ENCODE data around the gene CEP128. TPM values are rescaled to one million over a fixed set of nuclear protein-coding genes. Genes with fewer than 3 reads are reported as not detected.

The CEP128 gene
- total RNA-seq, 1 experiment from 2014 or later = 16.7 TPM

DNA sequence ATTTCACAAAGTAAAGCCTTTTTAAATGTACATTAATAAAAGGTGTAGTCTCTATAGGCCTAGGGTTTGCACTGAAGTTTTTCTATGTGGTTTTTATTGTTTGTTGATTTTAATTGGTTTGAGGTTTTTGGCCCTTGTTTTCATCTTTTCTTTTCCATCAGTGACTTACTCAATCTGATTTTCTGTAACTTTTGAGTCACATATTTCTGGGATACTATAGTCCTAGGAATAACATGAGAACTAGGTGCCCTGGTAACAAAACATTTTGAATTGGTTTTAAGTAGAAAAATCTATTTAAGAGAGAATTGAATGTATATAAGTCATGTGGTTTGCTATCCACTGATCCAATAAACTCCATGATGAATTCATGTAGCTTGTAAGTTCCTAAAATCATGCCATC, 311.9 kb downstream of the CEP128 start:
- no peaks in the 10 kb centered on the region for H3K36me3 Mint-ChIP-seq (ENCODE audit: insufficient read depth, unreplicated experiment)
- H3K4me1 Mint-ChIP-seq (ENCODE audit: low read depth, unreplicated experiment) = peaks cover 18% of the 10 kb centered on the region
- POLR2A ChIA-PET = no interaction called here
- no peak for TF ChIP-seq CTCF (IDR thresholded peaks at IDR 0.05; ENCODE audit: insufficient read depth in 1 of 2, low read depth in 1 of 2, low read length in 1 of 2, severe bottlenecking in 1 of 2, unreplicated experiment in 1 of 2)
- no peak overlapping the region for H3K4me3 Mint-ChIP-seq (ENCODE audit: unreplicated experiment)
- Histone ChIP-seq H3K4me1 (peaks cover 16% of the 10 kb centered on the region), H3K27me3 (replicated peaks; ENCODE audit: control insufficient read depth, insufficient read depth, low read length) (no peaks in the 10 kb centered on the region), H3K36me3 (ENCODE audit: control insufficient read depth, insufficient read depth, low read length) (no peaks in the 10 kb centered on the region), H3K9me3 (0 out of 2 replicates have a peak, but pooled peaks cover 2% of the 10 kb centered on the region), H3K4me3 (ENCODE audit: low read depth, low read length) (no peak overlapping the region)
- H3K9me3 Mint-ChIP-seq (ENCODE audit: unreplicated experiment) = peaks cover 11% of the 10 kb centered on the region
- no peak for DNase-seq
- intact Hi-C loops (cut with micrococcal nuclease; ENCODE audit: unreplicated experiment) = no loop called here
- CTCF ChIA-PET = no interaction called here
- no peak overlapping the region for H3K27ac Mint-ChIP-seq (ENCODE audit: unreplicated experiment)
- no TSS peak for BruUV-seq (replicated peaks)
- H3K27me3 Mint-ChIP-seq (ENCODE audit: insufficient read depth, unreplicated experiment) = no peaks in the 10 kb centered on the region

- Histone ChIP-seq H3K36me3 (ENCODE audit: control insufficient read depth, insufficient read depth, low read length) (no peaks in the 10 kb centered on the region), H3K27me3 (replicated peaks; ENCODE audit: control insufficient read depth, insufficient read depth, low read length) (no peaks in the 10 kb centered on the region), H3K4me3 (ENCODE audit: low read depth, low read length) (no peak overlapping the region), H3K9me3 (0 out of 2 replicates have a peak, but pooled peaks cover 2% of the 10 kb centered on the region), H3K4me1 (peaks cover 16% of the 10 kb centered on the region)
- H3K4me1 Mint-ChIP-seq (ENCODE audit: low read depth, unreplicated experiment) = peaks cover 25% of the 10 kb centered on the region
- H3K4me3 Mint-ChIP-seq (ENCODE audit: unreplicated experiment) = peak overlapping the region; percentile 47
- POLR2A ChIA-PET = no interaction called here
- peak; percentile 45 to 66 for DNase-seq
- peak overlapping the region; percentile 5 for H3K27ac Mint-ChIP-seq (ENCODE audit: unreplicated experiment)
- H3K36me3 Mint-ChIP-seq (ENCODE audit: insufficient read depth, unreplicated experiment) = no peaks in the 10 kb centered on the region
- CTCF ChIA-PET = no interaction called here
- H3K27me3 Mint-ChIP-seq (ENCODE audit: insufficient read depth, unreplicated experiment) = no peaks in the 10 kb centered on the region
- no TSS peak for BruUV-seq (replicated peaks)
- TF ChIP-seq CTCF (IDR thresholded peaks at IDR 0.05; ENCODE audit: insufficient read depth in 1 of 2, low read depth in 1 of 2, low read length in 1 of 2, severe bottlenecking in 1 of 2, unreplicated experiment in 1 of 2) = no peak
- H3K9me3 Mint-ChIP-seq (ENCODE audit: unreplicated experiment) = peaks cover 20% of the 10 kb centered on the region
- intact Hi-C loops (cut with micrococcal nuclease; ENCODE audit: unreplicated experiment) = no loop called here
These were observed 313.0 kb downstream of the CEP128 start for GRCh38 chr14:80628547-80628946.

DNA sequence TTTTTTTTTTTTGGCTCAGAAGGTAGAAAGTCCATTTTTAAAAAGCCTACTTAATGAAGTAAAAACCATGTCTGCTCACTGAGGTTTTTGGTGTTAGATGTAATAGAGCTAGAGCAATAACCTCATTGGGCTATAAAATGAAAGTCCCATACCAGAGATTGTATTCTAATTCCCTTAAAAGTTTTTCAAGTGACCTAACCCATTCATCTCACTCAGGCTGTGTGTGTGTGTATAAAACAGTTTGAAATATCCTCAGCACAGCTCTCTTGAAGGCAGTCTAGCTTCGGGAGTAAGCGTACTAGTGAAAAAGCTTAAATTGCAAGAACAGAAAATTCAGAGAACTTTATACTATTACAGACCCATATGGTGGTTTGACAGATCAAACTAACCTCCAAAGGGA, 313.8 kb downstream of the CEP128 start:
- no peak overlapping the region for H3K27ac Mint-ChIP-seq (ENCODE audit: unreplicated experiment)
- intact Hi-C loops (cut with micrococcal nuclease; ENCODE audit: unreplicated experiment) = no loop called here
- no peaks in the 10 kb centered on the region for H3K36me3 ChIP-seq (ENCODE audit: control insufficient read depth, insufficient read depth, low read length)
- peaks cover 25% of the 10 kb centered on the region for H3K4me1 Mint-ChIP-seq (ENCODE audit: low read depth, unreplicated experiment)
- no peak for TF ChIP-seq CTCF (IDR thresholded peaks at IDR 0.05; ENCODE audit: insufficient read depth in 1 of 2, low read depth in 1 of 2, low read length in 1 of 2, severe bottlenecking in 1 of 2, unreplicated experiment in 1 of 2)
- H3K27me3 Mint-ChIP-seq (ENCODE audit: insufficient read depth, unreplicated experiment) = no peaks in the 10 kb centered on the region
- no TSS peak for BruUV-seq (replicated peaks)
- CTCF ChIA-PET = no interaction called here
- DNase-seq = no peak
- POLR2A ChIA-PET = no interaction called here
- H3K27me3 ChIP-seq (replicated peaks; ENCODE audit: control insufficient read depth, insufficient read depth, low read length) = no peaks in the 10 kb centered on the region
- H3K4me1 ChIP-seq = peaks cover 16% of the 10 kb centered on the region
- H3K4me3 Mint-ChIP-seq (ENCODE audit: unreplicated experiment) = no peak overlapping the region
- no peak overlapping the region for H3K4me3 ChIP-seq (ENCODE audit: low read depth, low read length)
- 0 out of 2 replicates have a peak, but pooled peaks cover 2% of the 10 kb centered on the region for H3K9me3 ChIP-seq
- H3K36me3 Mint-ChIP-seq (ENCODE audit: insufficient read depth, unreplicated experiment) = no peaks in the 10 kb centered on the region
- peaks cover 22% of the 10 kb centered on the region for H3K9me3 Mint-ChIP-seq (ENCODE audit: unreplicated experiment)

Data from Caco-2 (cell line).